ENCODE results near the gene PIPOX. TPM values are rescaled to one million over a fixed set of nuclear protein-coding genes. Genes with fewer than 3 reads are reported as not detected.
A peak's percentile ranks its signal among the peaks of the same experiment; 100 is the strongest.

Gene PIPOX
- total and polyA plus RNA-seq, 2 of the 8 experiments (the other 6 are each of a cell fraction or from before 2014, with no cell fraction given): 57.2 to 99.6 TPM

- peak; percentile 71 for TF ChIP-seq CHD7 (IDR thresholded peaks at IDR 0.05; ENCODE audit: insufficient replicate concordance, low read length)
- TF ChIP-seq KDM5A (IDR thresholded peaks at IDR 0.05; ENCODE audit: low read length): no peak
- TF ChIP-seq MAX (IDR thresholded peaks at IDR 0.05): no peak
- no peak for TF ChIP-seq FOSL1 (IDR thresholded peaks at IDR 0.05; ENCODE audit: insufficient read depth, low read depth, low read length)
- TF ChIP-seq KDM4A (IDR thresholded peaks at IDR 0.05; ENCODE audit: low read depth, low read length, severe bottlenecking): no peak
- TF ChIP-seq POLR2AphosphoS5 (IDR thresholded peaks at IDR 0.05; ENCODE audit: low read depth, low read length): no peak
- peak; percentile 80 for TF ChIP-seq ASH2L (IDR thresholded peaks at IDR 0.05; ENCODE audit: low read length)
- no peak for TF ChIP-seq YY1 (IDR thresholded peaks at IDR 0.05; ENCODE audit: low read depth, low read length)
- TF ChIP-seq KDM1A (IDR thresholded peaks at IDR 0.05; ENCODE audit: borderline replicate concordance, low read length): peak; percentile 99
- no peak for TF ChIP-seq PHF8 (conservative IDR thresholded peaks at IDR 0.05; ENCODE audit: low read depth, low read length)
These were observed 10.7 kb upstream of the PIPOX start (continued) for GRCh38 chr17:29032013-29032856.
